Lower lobe of right lung (tissue), 2 donors: ENCODE results near the gene ANXA4. TPM values are rescaled to one million over a fixed set of nuclear protein-coding genes. Genes with fewer than 3 reads are reported as not detected.
"Not testable (repeated sequence)": the region's sequence is repeated elsewhere in the genome, so short reads cannot be mapped to it uniquely, and the experiment has no call there.

ENCODE experiments used
- ATAC-seq, 2 donors: fragments of 200-7000 bp; cut with Tn5 transposase; one replicate each; pipeline ENCODE4 v1.9.1; 2020 to 2022; ENCODE audit warnings: mild to moderate bottlenecking in 2 of 2, moderate library complexity in 2 of 2
- DNase-seq: peaks from one replicate; pipeline ENCODE4 v3.0.0-alpha.2; 2020
- H3K27ac ChIP-seq: fragments of 200-600 bp; one replicate; pipeline ENCODE4 v1.8.0; 2022
- H3K27me3 ChIP-seq: fragments of 200-600 bp; one replicate; pipeline ENCODE4 v1.8.0; 2022; ENCODE audit warnings: low read depth
- H3K36me3 ChIP-seq: fragments of 200-600 bp; one replicate; pipeline ENCODE4 v1.8.0; 2022; ENCODE audit warnings: mild to moderate bottlenecking
- H3K4me1 ChIP-seq: fragments of 200-600 bp; one replicate; pipeline ENCODE4 v1.8.0; 2022
- H3K4me3 ChIP-seq: fragments of 200-600 bp; one replicate; pipeline ENCODE4 v1.8.0; 2022; ENCODE audit warnings: mild to moderate bottlenecking
- H3K9me3 ChIP-seq: fragments of 200-600 bp; one replicate; pipeline ENCODE4 v1.8.0; 2022
- intact Hi-C: fragments of 100-400 bp; cut with DNase I; formaldehyde crosslinking; loops from one replicate; pipeline ENCODE4 v1.11.0; 2022
- total RNA-seq: library from RNA; stranded (reverse); fragmentation: NEBNext Ultra II Directional; extraction: Animal tissue kit (Norgen Biotek cat#: 25700); gene quantifications from one replicate; pipeline ENCODE4 v1.2.1, GENCODE V29; 2021
- TF ChIP-seq, protein P1 (sequence below): fragments of 200-600 bp; IDR thresholded peaks from one replicate; pipeline ENCODE4 v1.8.0; 2022; ENCODE audit warnings: antibody characterized with exemption, mild to moderate bottlenecking
- donor health status: DM: no; HTN: yes; CAD: no; lungs with severe emphysema.

Gene ANXA4
- total RNA-seq, 1 donor from 2014 or later = 173 TPM

DNA sequence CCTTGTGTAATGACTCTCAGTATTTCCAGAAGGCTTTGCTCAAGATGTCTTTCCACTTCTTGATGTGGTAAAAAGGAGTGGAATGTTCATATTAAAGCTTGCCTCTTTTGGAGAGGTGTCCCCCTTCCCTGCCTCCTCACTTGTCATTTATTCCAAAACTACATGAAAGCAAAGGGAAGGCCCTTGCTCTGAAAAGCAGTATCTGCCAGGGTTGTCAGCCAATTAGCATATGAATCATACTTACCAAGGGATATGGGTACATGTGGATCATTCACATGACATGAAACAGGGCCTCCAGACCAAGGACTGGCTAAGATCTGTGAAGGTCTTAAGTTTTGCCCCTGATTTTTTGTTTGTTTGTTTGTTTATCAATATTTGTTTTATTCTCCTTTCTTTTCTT is 31.3 kb downstream of the ANXA4 start:
- no peaks in the 10 kb centered on the region for H3K27me3 ChIP-seq
- no peak for DNase-seq
- no peaks in the 10 kb centered on the region for H3K9me3 ChIP-seq
- peak; percentile 54 to 62 for ATAC-seq
- TF ChIP-seq, protein P1, sequence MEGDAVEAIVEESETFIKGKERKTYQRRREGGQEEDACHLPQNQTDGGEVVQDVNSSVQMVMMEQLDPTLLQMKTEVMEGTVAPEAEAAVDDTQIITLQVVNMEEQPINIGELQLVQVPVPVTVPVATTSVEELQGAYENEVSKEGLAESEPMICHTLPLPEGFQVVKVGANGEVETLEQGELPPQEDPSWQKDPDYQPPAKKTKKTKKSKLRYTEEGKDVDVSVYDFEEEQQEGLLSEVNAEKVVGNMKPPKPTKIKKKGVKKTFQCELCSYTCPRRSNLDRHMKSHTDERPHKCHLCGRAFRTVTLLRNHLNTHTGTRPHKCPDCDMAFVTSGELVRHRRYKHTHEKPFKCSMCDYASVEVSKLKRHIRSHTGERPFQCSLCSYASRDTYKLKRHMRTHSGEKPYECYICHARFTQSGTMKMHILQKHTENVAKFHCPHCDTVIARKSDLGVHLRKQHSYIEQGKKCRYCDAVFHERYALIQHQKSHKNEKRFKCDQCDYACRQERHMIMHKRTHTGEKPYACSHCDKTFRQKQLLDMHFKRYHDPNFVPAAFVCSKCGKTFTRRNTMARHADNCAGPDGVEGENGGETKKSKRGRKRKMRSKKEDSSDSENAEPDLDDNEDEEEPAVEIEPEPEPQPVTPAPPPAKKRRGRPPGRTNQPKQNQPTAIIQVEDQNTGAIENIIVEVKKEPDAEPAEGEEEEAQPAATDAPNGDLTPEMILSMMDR = no peak
- H3K27ac ChIP-seq = peak overlapping the region; percentile 63
- intact Hi-C loops = no loop called here
- no peaks in the 10 kb centered on the region for H3K36me3 ChIP-seq
- H3K4me3 ChIP-seq = no peak overlapping the region
- peaks cover 66% of the 10 kb centered on the region for H3K4me1 ChIP-seq

DNA sequence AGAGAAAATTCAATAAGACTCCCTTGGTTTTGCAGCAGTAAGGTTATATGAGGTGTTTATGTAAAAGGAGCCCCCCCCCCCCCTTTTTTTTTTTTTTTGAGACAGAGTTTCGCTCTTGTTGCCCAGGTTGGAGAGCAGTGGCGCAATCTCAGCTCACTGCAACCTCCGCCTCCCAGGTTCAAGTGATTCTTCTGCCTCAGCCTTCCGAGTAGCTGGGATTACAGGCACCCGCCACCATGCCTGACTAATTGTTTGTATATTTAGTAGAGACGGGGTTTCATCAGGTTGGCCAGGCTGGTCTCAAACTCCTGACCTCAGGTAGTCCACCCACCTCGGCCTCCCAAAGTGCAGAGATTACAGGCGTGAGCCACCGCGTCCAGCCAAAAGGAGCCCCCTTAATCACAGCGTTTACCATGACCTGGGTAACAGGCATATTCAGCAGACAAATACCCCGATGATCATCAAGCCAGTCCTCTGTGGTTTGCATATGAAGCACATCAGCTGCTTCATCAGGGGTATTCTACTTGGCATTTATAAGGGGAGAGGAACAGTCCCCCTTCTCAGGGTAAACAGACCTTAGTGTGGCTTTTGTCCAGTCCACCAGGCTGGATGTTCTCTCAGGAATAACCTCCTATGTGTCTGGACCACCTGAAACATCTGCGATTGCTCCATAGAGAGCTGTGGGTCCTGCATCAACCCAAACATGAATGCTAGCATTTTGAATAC is 32.5 kb downstream of the ANXA4 start:
- H3K27me3 ChIP-seq, intact Hi-C loops, H3K4me3 ChIP-seq, H3K9me3 ChIP-seq, H3K36me3 ChIP-seq: not testable (repeated sequence)
- H3K27ac ChIP-seq = peak overlapping the region; percentile 63
- ATAC-seq (peak in 1 of 2 donors; percentile 45), DNase-seq (peak; percentile 71)
- H3K4me1 ChIP-seq = peaks cover 58% of the 10 kb centered on the region

DNA sequence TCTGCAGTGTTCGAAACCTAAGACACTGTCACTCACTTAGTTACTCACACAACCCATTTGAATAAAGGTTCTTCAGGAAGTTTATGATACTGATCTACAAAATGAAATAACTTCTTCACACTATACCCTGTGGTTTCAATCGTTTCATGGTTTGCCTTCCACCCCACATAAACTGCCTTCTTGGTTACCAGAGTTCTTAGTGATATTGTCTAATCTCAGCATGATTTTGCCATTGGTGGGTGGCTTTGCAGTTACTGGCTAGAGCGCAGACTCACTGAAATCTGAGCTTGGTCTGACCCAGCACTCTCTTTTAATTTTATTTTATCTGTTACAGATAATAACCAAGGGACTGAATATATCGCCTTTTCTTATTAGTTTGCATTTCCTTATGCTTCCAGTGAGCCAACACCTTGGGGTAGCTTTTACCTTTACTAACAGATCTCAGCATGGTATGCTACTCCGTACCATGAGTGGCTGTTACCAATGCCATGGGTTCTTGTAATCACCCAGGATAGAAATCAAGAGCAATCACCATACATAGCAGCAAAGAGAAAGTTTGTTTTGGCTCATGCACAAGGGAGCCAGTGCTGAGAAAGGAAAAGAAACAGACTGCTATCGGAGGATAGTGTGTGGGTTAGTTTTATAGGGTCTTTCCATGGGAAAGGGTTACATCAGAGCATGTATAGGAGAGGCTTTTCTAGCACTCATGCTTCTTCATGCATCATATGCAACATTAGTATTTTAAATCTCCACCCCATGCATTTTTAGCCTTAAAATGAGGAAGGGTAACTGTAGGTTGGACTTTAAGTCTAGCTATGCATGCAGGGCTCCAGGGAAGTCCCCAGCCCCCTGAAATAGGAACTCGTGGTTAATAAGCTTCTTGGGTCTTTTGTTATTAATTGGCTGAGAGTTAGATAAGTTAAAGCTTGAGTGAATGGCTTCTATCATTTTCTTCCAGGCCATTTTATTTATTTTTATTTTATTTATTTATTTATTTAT is 33.3 kb downstream of the ANXA4 start:
- intact Hi-C loops = no loop called here
- Histone ChIP-seq H3K4me1 (peaks cover 58% of the 10 kb centered on the region), H3K27ac (peak overlapping the region; percentile 63), H3K36me3 (no peaks in the 10 kb centered on the region), H3K4me3 (no peak overlapping the region), H3K27me3 (no peaks in the 10 kb centered on the region), H3K9me3 (no peaks in the 10 kb centered on the region)
- TF ChIP-seq, protein P1 = no peak
- DNase-seq (no peak), ATAC-seq (peak; percentile 64)

DNA sequence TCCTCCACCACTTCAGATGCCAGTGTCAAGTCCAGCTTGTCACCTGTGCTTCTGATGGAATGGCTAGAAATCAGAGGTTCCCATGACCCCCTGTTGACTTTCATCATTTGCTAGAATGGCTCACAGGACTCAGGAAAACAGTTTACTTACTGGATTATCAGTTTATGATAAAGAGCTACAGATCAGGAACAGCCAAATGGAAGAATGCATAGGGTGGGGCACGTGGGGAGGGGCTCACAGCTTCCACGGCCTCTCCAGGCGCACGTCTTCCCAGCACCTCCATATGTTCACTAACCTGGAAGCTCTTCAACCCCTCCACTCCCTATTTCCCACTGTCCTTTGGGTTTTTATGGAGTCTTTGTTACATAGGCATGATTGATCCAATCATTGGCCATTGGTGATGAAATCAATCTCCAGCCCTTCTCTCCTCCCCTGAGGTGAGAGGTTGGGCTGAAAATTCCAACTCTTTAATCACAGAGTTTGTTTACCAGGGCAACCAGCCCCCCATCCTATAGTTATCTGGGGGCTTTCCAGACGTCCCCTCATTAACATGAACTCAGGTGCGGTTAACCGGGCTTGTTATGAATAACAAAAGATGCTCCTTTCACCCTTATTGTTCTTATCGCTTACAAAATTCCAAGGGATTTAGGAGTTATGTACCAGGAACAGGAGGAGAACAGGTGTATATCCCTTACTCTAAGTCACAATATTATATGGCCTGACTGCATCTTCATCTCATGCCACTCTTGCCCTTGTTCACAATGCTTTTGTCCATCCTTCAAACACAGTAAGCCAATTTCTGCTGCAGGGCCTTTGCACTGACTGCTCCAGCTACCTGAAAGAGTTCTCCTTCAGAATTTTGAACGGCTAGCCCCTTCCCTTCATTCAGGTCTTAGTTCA is 35.2 kb downstream of the ANXA4 start:
- Histone ChIP-seq H3K4me1 (peaks cover 60% of the 10 kb centered on the region), H3K36me3 (no peaks in the 10 kb centered on the region), H3K9me3 (no peaks in the 10 kb centered on the region), H3K27me3 (no peaks in the 10 kb centered on the region), H3K4me3 (no peak overlapping the region), H3K27ac (no peak overlapping the region)
- TF ChIP-seq, protein P1 = no peak
- ATAC-seq = no peak
- intact Hi-C loops = no loop called here
- DNase-seq = no peak

DNA sequence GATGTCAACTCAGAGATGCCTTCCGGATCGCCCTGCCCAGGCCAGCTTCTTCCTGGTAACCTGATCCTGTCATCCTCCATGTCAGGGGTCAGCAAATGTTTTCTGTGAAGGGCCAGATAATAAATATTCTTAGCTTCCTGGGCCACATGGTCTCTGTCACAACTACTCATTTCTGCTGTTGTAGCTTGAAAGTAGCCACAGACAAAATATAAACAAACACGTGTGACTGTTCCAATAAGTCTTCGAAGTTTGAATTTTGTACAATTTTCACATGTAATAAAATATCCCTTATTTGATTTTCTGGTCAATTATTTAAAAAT is 35.8 kb downstream of the ANXA4 start:
- Histone ChIP-seq H3K4me1 (peaks cover 60% of the 10 kb centered on the region), H3K4me3 (no peak overlapping the region), H3K27me3 (no peaks in the 10 kb centered on the region), H3K36me3 (peaks cover under 1% of the 10 kb centered on the region), H3K9me3 (no peaks in the 10 kb centered on the region), H3K27ac (no peak overlapping the region)
- no peak for DNase-seq
- intact Hi-C loops = no loop called here
- TF ChIP-seq, protein P1 = no peak
- no peak for ATAC-seq
